C4-2B (cell line): ENCODE measurements around the gene FAM110A.

Source experiments
- CTCF ChIP-seq: fragments of 450-650 bp; conservative IDR thresholded peaks from 2 replicates; pipeline ENCODE4 v1.5.1; 2017; ENCODE audit warnings: mild to moderate bottlenecking
- ZFX ChIP-seq: fragments of 450-650 bp; IDR thresholded peaks from 2 replicates; pipeline ENCODE4 v1.6.1; 2017

DNA sequence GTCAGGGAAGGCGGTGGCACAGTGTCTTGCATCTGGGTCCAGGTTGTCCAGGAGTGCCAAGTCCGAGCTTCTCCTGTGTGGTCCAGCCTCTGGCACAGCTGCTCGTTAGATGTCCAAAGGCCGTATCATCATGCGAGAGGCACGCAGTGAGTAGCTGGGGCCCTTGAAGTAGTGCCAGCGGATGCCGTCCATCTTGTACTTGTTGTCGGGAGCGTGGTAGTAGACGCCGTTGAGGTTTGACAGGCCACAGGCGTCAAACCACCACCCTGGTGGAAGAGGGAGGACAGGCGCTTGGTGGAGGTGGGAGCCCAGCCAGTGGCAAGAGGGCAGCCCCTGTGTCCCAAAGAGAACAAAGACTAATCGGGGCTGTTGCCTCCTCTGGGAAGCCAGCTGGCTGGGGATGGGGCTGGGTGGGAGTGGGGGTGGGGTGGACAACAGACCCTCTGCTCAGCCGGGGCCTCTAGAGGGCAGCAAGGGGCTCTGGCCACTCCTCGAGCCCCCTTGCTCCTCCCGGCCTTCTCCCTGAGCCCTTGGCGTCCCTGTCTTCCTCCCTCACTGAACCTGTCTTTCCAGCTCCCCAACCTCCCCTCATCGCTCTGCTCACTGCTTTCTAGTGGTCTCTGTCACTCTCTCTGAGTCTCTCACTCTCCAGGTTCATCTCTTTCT lies 39.5 kb downstream of the FAM110A start:
- TF ChIP-seq CTCF (no peak), ZFX (no peak)
